Measurements from ENCODE around the gene QRICH2.
"Not testable (repeated sequence)": the region's sequence is repeated elsewhere in the genome, so short reads cannot be mapped to it uniquely, and the experiment has no call there.

QRICH2 gene

DNA sequence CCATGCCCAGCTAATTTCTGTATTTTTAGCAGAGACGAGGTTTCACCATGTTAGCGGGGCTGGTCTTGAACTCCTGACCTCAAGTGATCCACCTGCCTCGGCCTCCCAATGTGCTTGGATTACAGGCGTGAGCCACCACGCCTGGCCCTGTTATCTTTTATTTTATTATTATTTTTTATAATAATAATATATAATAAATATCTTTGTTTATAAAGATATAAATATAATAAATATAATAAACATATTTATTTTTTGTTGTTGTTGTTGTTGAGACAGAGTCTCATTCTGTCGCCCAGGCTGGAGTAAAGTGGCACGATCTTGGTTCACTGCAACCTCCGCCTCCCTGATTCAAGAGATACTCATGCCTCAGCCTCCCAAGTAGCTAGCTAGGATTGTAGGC, 60.8 kb downstream of the QRICH2 start:
- DNase-seq (ENCODE audit: low spot score): no peak

DNA sequence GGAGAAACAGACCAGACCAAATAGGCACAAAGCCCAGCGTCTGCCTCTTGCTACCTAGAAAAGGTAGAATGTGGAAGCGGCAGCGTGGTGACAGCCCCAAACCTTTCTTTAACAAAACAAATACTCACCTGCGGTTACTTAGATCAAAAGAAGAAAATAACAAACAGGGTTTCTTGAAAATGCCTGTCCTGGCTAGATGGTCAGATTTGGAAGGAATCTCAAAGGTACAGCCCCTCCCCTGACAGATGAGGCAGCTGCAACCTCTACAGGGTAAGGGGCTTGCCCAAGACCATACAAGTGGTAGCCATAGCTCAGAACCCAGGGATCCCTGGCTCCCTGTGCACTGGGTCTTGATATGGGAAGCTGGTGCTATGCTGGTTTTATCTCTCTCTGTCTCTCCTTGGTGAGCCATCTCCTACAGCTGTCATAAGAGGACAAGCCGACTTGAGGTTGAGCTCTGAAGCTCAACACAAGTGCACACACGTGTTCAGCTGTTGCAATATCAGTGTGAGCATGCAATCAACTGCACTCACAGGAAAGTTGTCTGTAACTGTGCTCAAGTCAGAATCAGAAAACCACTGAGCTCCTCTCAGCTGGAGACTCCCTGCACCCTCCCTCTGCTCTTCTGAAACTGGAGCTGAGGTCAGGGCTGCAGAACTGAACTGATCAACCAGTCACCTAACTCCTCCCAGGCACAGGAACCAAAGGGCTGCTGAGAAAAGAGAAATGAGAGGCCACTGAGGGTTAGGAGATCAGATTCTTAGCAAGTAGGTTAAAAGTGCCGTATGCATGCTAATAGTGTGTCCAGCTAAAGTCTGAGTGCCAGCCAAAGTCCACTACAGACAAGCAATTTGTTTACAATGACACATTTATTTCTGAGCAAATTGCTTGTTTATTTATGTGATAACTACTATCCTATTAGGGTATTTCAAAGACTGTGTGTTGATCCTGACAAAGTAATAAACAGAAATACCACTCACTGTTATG, 61.7 kb downstream of the QRICH2 start:
- no peak for DNase-seq (ENCODE audit: low spot score)

DNA sequence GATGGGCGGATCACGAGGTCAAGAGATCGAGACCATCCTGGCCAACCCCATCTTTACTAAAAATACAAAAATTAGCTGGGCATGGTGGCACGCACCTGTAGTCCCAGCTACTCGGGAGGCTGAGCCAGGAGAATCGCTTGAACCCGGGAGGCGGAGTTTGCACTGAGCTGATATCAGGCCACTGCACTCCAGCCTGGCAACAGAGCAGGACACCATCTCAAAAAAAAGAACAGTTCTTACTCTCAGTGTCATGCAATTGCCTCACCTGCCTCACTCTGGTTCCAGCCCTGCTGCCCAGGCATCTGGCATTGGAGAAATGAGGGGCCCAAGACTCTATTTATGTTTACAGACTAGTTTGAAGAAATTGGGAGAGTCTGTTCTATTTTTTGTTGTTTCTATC, 63.4 kb downstream of the QRICH2 start:
- not testable (repeated sequence) for DNase-seq (ENCODE audit: low spot score)

DNA sequence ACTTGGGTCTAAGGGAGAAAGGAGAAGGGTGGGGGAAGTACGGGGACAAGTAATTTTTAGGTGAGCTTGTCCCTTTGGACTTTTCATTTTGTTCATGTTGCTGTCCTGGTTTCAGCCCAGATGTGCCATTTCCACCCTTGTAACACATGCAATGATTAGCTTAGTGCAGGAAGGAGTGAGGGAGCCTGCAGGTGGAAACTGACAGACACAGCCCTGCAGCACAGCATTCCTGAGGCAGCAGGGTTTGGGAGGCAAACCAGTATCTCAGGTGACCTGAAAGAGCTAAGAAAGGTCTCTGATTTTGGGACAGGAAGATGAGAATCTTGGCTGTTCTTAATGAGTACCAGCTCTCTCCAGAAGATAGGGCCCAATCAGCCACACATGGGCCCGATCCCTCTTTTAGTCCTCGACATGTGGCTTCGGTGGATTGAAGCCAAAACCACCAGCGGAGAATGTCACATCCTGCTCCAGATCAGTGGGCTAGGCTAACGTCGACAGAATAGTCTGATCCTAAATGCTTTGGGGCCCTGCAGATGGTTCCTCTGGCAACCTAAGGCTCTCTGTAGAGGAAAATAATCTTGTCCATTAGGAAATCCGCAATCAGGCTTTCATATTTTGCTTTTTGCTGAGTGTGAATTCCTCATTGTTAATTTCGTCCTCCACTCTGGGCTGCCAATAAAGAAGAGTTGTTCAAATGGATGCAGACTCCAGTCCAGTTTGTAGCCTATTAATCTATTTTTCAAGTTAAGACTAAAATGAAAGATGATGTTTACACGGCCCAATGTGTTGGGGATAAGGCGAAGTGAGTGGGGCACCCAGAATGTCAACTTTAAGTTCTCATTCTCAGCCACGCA, 64.0 kb downstream of the QRICH2 start:
- DNase-seq (ENCODE audit: low spot score): peak; percentile 47

DNA sequence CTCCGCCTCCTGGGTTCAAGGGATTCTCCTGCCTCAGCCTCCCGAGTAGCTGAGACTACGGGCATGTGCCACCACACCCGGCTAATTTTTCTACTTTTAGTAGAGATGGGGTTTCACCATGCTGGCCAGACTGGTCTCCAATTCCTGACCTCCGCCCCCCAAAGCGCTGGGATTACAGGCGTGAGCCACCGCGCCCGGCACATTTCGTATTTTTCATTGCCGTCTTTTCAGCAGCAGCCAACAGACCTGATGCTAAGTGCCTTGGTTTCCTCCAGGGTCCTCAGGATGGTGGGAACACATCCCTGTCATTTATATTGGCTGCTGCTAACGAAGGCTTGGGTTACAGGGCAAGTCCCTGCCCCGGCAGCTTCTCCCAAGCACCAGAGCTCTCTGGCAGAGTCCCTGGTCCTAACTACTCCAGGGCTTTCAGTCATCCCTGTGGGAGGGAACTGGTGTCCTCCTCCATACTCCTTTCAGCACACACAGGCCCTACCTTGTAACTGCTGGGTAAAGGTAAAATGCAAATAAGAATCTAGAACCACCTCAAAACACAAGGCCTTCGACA, 66.3 kb downstream of the QRICH2 start:
- DNase-seq (ENCODE audit: low spot score): no peak

DNA sequence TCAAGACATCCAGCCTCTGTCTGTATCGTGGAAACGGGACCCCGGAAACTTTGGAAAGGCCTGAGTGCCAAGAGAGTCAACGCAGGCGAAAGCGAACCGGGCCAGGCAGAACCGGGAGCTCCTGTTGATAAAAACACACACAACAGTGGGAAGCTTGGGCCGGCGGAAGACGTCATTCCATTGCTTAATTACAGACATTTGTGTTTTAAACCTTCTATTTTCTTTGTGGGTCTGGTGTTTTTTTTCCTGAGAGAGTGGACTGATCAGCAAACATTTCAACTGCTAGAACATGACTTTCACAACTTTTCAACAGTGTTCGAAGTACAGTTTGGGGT, 66.9 kb downstream of the QRICH2 start:
- no peak for DNase-seq (ENCODE audit: low spot score)

DNA sequence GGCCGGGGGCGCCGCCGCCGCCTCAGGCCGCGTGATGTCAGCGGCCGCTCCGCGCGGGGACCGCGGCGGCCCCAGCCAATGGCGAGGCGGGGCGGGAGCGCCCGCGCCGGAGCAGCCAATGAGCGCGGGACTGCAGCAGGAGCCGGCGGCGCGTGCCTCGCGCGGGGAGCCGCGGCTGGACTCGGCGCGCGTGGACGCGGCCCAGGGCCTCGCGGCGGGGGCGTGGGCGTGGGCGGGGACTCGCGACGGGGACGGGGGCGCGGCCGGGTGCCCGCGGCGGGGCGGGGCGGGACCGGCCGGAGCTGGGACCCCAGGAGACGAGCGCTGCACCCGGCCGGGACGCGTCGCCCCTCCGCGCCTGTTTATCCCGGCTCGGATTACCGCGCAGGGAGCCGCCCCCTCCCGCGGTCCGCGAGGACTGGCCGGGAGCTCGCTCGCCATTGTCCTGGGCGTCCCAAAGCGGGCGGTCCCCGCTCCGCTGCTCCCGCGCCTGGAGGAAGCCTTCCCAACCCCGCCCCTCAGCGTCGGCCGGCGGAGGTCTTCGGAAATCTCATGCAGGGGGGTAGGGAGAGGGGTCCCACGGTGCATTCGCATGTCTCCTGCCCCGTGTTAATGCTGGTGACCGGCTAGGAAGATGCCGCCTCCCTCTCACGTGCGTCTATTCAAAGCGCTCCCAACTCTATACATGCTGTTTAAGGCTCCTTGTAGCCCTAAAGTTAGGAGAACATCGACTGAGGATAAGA, 67.4 kb downstream of the QRICH2 start, which contains the start of gene RNF157:
Gene RNF157, minus strand, starts transcription at position 33 of the 743 bp plus-strand sequence. CDS start 253 bp downstream, outside the sequence.
- DNase-seq (ENCODE audit: low spot score): peak; percentile 76

DNA sequence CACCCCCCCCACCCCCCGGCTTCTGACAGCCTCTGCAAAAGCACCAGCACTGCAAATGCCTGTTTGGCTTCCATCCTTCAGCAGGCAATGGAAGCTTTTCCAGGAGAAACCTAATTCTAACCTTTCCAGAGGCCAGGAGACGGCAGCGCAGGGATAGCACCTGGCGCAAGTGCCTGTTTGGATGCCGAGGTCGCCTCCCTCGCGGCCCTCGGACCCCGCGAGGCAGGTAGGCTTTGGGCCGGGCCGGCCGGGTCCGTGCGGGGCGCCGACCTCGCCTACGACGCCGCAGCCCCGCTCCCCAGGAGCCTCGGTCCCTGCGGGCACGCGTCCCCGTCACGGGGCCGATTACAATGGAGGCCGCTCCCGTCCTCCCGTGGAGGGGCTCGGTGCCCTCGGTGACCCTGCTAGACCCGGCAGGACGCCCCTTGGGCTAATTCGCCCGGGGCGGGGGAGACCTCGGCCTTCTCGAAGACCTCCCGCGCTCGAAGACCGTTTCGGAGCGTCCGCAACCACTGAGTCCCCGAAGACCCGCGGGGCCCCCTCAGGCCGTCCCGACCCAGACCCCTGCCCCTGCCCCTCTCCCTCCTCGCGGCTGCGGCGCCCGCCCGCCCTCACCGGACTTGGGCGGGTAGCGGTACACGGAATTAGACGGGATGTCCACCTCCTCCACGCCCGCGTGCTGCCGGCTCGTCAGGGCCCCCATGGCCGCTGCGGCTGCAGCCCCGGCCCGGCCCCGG, 68.4 kb downstream of the QRICH2 start:
- DNase-seq (ENCODE audit: low spot score): no peak

DNA sequence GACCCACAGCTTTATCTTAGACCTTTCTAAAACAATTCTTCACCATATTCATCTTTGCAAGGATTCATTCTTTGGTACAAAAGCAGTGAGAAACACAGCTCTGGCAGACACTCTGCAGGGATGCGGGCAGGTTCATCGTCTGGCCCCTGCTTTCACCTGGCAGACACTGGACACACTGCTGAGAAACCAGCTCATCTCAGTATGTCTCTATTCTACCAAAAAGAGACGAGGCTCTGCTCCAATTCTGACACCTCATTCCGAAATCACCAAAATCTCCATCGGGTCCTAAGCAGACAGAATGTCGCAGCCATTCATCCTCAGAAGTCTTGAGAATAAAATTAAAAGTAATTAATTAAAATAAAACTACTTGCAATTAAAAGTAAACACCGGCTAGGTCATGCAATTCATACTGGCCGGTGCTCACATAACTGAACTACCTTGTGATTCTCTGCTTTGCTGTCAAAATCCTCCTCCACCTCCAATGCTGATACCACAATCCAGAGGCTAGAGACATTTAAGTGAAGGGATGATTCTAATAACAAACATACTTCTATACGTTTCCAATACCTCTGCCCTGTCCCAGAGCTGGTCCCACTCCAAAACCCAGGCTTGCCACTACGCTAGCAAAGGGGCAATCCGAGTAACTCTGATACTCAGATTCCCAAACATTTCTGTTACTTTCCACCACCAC, 69.1 kb downstream of the QRICH2 start:
- no peak for DNase-seq (ENCODE audit: low spot score)

DNA sequence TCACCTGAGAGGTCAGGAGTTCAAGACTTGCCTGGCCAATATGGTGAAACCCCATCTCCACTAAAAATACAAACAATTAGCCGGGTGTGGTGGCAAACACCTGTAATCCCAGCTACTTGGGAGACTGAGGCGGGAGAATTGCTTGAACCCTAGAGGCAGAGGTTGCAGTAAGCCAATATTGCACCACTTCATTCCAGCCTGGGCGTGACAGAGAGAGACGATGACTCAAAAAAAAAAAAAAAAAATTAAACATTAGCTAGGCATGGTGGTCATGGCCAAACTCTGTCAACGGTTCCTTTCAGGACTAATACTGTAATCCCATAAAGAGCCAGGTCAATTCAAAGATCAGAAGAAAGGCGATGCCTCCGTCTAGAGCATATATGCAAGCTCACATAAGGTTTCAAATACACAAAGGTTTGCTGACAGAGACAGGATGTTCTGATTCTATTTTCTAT, 70.2 kb downstream of the QRICH2 start:
- no peak for DNase-seq (ENCODE audit: low spot score)

DNA sequence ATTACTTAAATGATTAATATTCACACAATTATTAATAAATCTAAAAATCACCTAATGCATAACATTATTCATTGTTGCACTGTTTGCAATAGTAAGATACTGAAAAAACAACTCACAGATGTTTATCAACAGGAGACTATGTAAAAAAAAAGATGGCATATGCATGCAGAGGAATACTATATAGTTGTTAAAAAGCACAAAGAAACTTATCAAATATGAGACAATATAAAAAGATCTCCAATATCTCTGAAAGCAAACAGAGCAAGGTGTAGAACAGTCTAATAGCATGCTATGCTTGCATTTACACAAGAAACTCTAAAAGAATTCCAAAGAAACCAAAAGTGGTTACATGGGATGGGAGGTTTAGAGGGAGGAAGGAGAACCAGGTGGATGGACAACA, 71.5 kb downstream of the QRICH2 start:
- DNase-seq (ENCODE audit: low spot score): no peak

DNA sequence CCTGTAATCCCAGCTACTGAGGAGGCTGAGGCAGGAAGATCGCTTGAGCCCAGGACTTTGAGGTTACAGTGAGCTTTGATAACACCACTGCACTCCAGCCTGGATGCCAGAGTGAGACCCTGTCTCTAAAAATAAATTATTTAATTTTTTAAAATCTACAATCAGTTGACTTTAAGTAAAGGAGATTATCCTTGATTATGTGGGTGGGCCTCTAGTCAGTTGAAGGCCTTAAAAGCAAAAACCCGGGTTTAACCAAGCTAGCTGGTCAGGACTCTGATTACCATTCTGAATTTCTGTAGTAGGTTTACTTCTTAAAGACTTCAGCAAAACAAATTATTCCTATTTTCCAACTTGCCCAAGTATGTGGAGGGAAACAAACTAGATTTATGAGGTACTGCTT, 72.2 kb downstream of the QRICH2 start:
- DNase-seq (ENCODE audit: low spot score): no peak

DNA sequence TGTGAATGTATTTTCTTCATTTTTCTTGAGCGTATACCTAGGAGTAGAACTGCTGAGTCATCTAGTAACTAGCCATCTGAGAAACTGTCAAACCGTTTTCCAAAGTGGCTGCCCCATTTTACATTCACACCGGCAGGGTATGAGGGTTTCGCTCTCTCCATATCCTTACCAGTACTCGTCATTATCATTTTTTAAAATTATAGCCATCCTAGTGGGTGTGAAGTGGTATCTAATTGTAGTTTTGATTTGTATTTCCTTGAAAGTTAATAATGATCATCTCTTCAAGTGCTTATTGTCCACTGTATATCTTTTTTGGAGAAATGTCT, 73.8 kb downstream of the QRICH2 start:
- no peak for DNase-seq (ENCODE audit: low spot score)

DNA sequence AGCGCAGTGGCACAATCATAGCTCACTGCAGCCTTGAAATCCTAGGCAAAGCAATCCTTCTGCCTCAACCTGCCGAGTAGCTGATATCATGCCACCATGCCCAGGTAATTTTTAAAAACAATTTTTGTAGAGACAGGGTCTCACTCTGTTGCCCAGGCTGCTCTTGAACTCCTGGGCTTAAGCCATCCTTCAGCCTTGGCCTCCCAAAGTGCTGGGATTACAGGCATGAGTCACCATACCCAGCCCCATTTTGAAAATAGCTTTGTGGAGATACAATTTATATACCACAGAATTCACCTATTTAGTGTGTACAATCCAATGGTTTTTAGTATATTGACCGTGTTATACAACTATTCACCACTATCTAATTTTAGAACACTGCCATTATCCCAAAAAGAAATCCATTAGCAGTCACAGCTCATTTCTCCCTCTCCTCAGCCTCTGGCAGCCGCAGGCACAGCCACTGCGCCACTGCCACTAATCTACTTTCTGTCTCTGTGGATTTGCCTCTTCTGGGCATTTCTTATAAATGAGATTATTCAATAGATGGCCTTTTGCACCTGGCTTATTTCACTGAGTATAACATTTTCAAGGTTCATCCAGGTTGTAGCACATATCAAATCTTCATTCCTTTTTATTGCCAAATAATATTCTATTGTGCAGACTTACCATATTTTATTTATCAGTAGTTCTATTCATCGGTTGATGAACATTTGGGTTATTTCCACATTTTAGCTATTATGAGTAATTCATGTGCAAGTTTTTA, 74.3 kb downstream of the QRICH2 start:
- no peak for DNase-seq (ENCODE audit: low spot score)

DNA sequence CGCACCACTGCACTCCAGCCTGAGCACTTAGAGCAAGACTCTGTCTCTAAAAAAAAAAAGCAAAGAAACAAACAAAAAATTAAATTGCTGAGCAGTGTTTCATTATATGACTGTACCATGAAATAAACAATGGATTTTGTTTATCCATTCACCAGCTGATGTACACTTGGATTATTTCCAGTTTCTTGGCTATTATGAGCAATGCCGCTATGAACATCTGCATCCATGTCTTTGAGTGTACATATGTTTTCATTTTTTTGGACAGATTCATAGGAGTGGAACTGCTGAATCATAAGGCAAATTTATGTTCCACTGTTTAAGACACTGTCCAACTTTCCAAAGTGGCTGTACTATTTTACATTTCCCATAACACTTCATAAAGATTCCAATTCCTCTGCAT, 75.7 kb downstream of the QRICH2 start:
- no peak for DNase-seq (ENCODE audit: low spot score)

DNA sequence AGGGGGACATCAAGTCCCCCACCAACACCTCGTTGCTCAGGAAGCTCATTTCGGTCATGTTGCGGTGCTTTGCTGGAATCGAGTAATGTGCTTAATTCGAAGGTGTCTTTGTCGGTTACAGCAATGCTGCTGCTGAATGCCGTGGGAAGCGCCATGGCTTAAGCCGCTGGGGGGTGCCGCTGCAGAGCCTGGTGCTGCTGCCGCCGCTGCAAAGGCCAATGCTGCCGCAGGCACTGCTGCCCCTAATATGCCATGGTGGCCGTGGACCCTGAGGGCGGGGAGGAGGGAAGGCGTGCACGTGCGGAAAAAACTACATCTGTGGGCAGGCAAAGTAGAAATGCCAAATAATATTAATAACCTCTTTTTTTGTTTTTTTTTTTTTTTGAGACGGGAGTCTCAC, 81.3 kb downstream of the QRICH2 start:
- not testable (repeated sequence) for DNase-seq (ENCODE audit: low spot score)

DNA sequence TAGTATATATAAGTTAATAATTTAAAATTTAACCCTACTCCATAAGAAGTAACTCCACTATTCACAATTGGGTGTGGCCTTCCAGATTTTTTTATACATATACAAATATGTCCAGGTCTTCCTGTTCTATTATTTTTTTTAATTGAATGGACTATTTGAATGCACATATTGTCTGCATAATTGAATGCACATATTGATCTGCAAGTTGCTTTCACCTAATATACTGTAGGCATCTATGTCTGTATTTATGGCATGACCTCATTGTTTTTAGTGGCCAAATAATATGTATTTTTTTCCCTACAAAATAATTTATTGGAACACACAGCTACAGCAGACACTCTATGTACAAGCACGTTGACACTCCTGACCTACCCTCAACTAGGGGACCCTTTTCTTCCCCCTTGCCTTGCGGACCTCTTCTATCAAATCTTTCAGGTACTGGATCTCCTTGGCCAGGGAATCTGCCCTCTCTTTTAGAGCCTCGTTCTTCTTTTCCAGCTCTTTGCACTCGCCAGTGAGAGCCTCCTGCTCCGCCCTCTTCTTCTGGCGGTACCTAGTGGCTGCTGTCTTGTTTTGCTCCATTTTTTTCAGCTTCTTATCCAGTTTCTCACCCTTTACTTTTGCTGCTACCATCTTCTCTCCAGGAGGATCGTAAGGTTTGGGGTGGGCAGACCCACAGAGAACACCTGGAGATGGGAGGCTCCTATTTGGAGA, 82.5 kb downstream of the QRICH2 start:
- DNase-seq (ENCODE audit: low spot score): not testable (repeated sequence)

Measured in Ammon's horn (tissue), 1 donor.